ENCODE measurements around the gene NOTUM.

The NOTUM gene

GRCh38 chr17:81966343-81967243 is 5.6 kb upstream of the NOTUM start:
- no peak overlapping the region for H3K4me3 ChIP-seq (ENCODE audit: control insufficient read depth, low read depth, low read length)
- no peak for TF ChIP-seq CTCF (IDR thresholded peaks at IDR 0.05; ENCODE audit: control insufficient read depth, insufficient read depth, low read depth, low read length, missing control alignments)
- DNase-seq (ENCODE audit: low read depth) = no peak

- no peak overlapping the region for H3K4me3 ChIP-seq (ENCODE audit: control insufficient read depth, low read depth, low read length)
- DNase-seq (ENCODE audit: low read depth) = no peak
- no peak for TF ChIP-seq CTCF (IDR thresholded peaks at IDR 0.05; ENCODE audit: control insufficient read depth, insufficient read depth, low read depth, low read length, missing control alignments)
These were observed 3.3 kb upstream of the NOTUM start for GRCh38 chr17:81964081-81964849.

GRCh38 chr17:81962499-81963441 is 1.8 kb upstream of the NOTUM start:
- no peak for TF ChIP-seq CTCF (IDR thresholded peaks at IDR 0.05; ENCODE audit: control insufficient read depth, insufficient read depth, low read depth, low read length, missing control alignments)
- DNase-seq (ENCODE audit: low read depth) = no peak
- no peak overlapping the region for H3K4me3 ChIP-seq (ENCODE audit: control insufficient read depth, low read depth, low read length)

GRCh38 chr17:81961521-81962498 is 823 bp upstream of the NOTUM start:
- no peak for TF ChIP-seq CTCF (IDR thresholded peaks at IDR 0.05; ENCODE audit: control insufficient read depth, insufficient read depth, low read depth, low read length, missing control alignments)
- no peak for DNase-seq (ENCODE audit: low read depth)
- no peak overlapping the region for H3K4me3 ChIP-seq (ENCODE audit: control insufficient read depth, low read depth, low read length)

- DNase-seq (ENCODE audit: low read depth) = no peak
- TF ChIP-seq CTCF (IDR thresholded peaks at IDR 0.05; ENCODE audit: control insufficient read depth, insufficient read depth, low read depth, low read length, missing control alignments) = no peak
- H3K4me3 ChIP-seq (ENCODE audit: control insufficient read depth, low read depth, low read length) = no peak overlapping the region
These were observed 643 bp downstream of the NOTUM start for GRCh38 chr17:81960130-81960958.
